ENCODE data around the gene EGLN3. TPM values are rescaled to one million over a fixed set of nuclear protein-coding genes. Genes with fewer than 3 reads are reported as not detected.
"Not testable (repeated sequence)": the region's sequence is repeated elsewhere in the genome, so short reads cannot be mapped to it uniquely, and the experiment has no call there.

EGLN3 gene
- total RNA-seq, 2 experiments from 2014 or later: 12.8 to 14.4 TPM

GRCh38 chr14:33926967-33927366 lies 23.9 kb downstream of the EGLN3 start:
- H3K4me3 Mint-ChIP-seq; H3K27ac Mint-ChIP-seq; POLR2A ChIA-PET; H3K9me3 Mint-ChIP-seq; DNase-seq; H3K4me1 Mint-ChIP-seq; H3K27me3 Mint-ChIP-seq; ATAC-seq (ENCODE audit: low read depth); H3K36me3 Mint-ChIP-seq: not testable (repeated sequence)

DNA sequence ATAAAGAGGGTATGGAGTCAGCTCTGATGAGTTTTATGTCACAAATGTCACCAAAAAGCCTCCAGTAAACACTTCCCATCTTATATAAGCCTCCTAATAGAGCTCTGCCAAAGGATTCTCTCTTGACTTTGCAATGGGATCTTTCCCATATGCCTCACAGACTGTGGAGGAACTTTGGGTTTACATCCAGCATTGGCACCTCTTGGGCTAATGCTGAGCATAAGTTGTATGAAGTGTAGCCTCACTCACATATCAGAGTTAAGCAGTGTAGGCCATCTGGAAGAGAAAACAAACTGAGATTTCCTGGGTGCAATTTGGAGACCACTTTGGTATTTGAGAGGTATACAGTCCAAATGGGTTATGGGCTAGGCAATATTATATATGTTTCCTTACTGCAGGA lies 24.9 kb downstream of the EGLN3 start:
- DNase-seq (no peak), ATAC-seq (ENCODE audit: low read depth) (no peak)
- Mint-ChIP-seq H3K9me3 (peaks cover 5% of the 10 kb centered on the region), H3K27me3 (no peaks in the 10 kb centered on the region), H3K4me3 (no peak overlapping the region), H3K36me3 (peaks cover 9% of the 10 kb centered on the region), H3K4me1 (peaks cover 2% of the 10 kb centered on the region), H3K27ac (no peak overlapping the region)
- POLR2A ChIA-PET: no interaction called here

GRCh38 chr14:33925235-33925634 lies 25.6 kb downstream of the EGLN3 start:
- POLR2A ChIA-PET: no interaction called here
- Mint-ChIP-seq H3K36me3 (peaks cover 9% of the 10 kb centered on the region), H3K9me3 (peaks cover 5% of the 10 kb centered on the region), H3K27me3 (no peaks in the 10 kb centered on the region), H3K4me3 (no peak overlapping the region), H3K4me1 (peaks cover 2% of the 10 kb centered on the region), H3K27ac (no peak overlapping the region)
- no peak for ATAC-seq (ENCODE audit: low read depth)
- no peak for DNase-seq

- Mint-ChIP-seq H3K36me3 (peaks cover 9% of the 10 kb centered on the region), H3K9me3 (peaks cover 5% of the 10 kb centered on the region), H3K4me1 (no peaks in the 10 kb centered on the region), H3K4me3 (no peak overlapping the region), H3K27ac (no peak overlapping the region), H3K27me3 (no peaks in the 10 kb centered on the region)
- POLR2A ChIA-PET: no interaction called here
- no peak for DNase-seq
- ATAC-seq (ENCODE audit: low read depth): no peak
Observed at GRCh38 chr14:33924566-33925100, 26.2 kb downstream of the EGLN3 start.

DNA sequence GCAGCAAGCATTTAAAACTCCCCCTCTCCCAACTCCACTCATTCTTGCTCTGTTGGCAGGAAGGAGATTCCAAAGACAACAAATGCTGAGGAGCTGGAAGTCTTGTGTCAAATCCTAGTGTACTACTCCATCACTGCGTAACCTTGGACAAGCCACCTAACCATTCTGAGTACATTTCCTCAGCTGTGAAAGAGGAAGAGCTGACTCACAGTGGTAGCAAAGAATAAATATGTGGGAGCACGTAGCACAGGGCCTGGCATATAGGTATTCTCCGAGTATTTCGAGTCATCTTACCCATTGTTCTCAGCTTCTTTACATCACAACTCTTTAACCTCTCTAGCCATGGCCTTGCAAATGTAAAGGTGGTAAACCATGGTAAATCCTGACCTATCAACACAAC lies 28.7 kb downstream of the EGLN3 start:
- no peak for DNase-seq
- H3K4me3 Mint-ChIP-seq: no peak overlapping the region
- no peaks in the 10 kb centered on the region for H3K27me3 Mint-ChIP-seq
- H3K9me3 Mint-ChIP-seq: peaks cover 5% of the 10 kb centered on the region
- no peak for ATAC-seq (ENCODE audit: low read depth)
- POLR2A ChIA-PET: no interaction called here
- H3K27ac Mint-ChIP-seq: no peak overlapping the region
- peaks cover 9% of the 10 kb centered on the region for H3K36me3 Mint-ChIP-seq
- H3K4me1 Mint-ChIP-seq: no peaks in the 10 kb centered on the region

GRCh38 chr14:33918256-33918655 lies 32.6 kb downstream of the EGLN3 start:
- Mint-ChIP-seq H3K4me3 (no peak overlapping the region), H3K27ac (no peak overlapping the region), H3K36me3 (peaks cover 1% of the 10 kb centered on the region), H3K27me3 (peaks cover 2% of the 10 kb centered on the region), H3K9me3 (peaks cover 3% of the 10 kb centered on the region), H3K4me1 (no peaks in the 10 kb centered on the region)
- ATAC-seq (ENCODE audit: low read depth) (no peak), DNase-seq (no peak)
- POLR2A ChIA-PET: no interaction called here

DNA sequence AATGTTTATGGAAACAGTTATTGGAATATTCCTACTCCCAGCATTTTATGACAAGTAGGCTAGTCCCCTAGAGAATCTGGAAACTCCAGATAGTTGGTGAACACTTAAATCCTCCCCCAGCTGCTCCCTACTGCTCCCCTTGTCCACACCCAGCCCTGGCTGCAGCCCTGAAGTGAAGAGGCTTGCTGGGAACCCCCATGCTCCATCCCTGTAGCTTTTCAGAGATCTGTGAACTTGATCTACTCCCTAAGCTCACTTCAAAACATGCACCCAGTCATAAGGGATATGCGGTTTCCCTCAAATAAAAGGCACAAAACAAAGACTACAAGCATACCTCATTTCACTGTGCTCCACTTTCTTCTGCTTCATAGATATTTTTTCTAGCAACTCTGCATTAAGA lies 33.2 kb downstream of the EGLN3 start:
- POLR2A ChIA-PET: no interaction called here
- peaks cover 2% of the 10 kb centered on the region for H3K27me3 Mint-ChIP-seq
- H3K9me3 Mint-ChIP-seq: peaks cover 3% of the 10 kb centered on the region
- DNase-seq: no peak
- H3K4me3 Mint-ChIP-seq: no peak overlapping the region
- ATAC-seq (ENCODE audit: low read depth): no peak
- no peak overlapping the region for H3K27ac Mint-ChIP-seq
- peaks cover 1% of the 10 kb centered on the region for H3K36me3 Mint-ChIP-seq
- no peaks in the 10 kb centered on the region for H3K4me1 Mint-ChIP-seq

GRCh38 chr14:33916663-33917565 lies 34.0 kb downstream of the EGLN3 start:
- POLR2A ChIA-PET: no interaction called here
- peaks cover 1% of the 10 kb centered on the region for H3K36me3 Mint-ChIP-seq
- no peak for DNase-seq

DNA sequence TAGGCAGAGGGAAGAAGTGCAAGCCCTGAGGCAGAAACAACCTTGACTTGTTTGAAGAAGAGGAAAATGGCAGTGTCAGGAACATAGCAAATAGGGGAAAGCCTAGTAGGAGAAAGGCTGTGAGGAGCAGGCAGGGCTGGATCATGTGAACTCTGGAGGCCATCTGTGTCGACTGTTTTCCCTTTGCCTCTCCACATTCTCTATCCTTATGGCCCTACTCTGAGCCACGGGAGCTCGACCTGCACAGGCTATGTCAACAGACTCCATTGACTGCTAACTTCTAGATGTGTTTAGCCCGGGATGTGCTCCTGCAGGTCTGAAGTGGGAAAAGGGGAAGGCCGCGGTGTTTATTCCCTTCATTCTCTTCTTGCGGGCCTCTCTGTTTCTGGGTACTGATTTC lies 35.2 kb downstream of the EGLN3 start:
- no peak for DNase-seq
- Mint-ChIP-seq H3K27ac (no peak overlapping the region), H3K36me3 (peaks cover 1% of the 10 kb centered on the region), H3K4me1 (no peaks in the 10 kb centered on the region), H3K4me3 (no peak overlapping the region), H3K9me3 (peaks cover 3% of the 10 kb centered on the region), H3K27me3 (peaks cover 2% of the 10 kb centered on the region)
- POLR2A ChIA-PET: no interaction called here
- ATAC-seq (ENCODE audit: low read depth): no peak

More at GRCh38 chr14:33916663-33917565, 34.0 kb downstream of the EGLN3 start:
- Mint-ChIP-seq H3K27ac (no peak overlapping the region), H3K27me3 (peaks cover 2% of the 10 kb centered on the region), H3K4me3 (no peak overlapping the region), H3K9me3 (peaks cover 3% of the 10 kb centered on the region), H3K4me1 (no peaks in the 10 kb centered on the region)
- ATAC-seq (ENCODE audit: low read depth): no peak

- Mint-ChIP-seq H3K9me3 (peaks cover 3% of the 10 kb centered on the region), H3K36me3 (peaks cover 1% of the 10 kb centered on the region), H3K4me3 (no peak overlapping the region), H3K27ac (no peak overlapping the region), H3K27me3 (peaks cover 2% of the 10 kb centered on the region), H3K4me1 (no peaks in the 10 kb centered on the region)
- ATAC-seq (ENCODE audit: low read depth) (no peak), DNase-seq (no peak)
- POLR2A ChIA-PET: no interaction called here
Observed at GRCh38 chr14:33914676-33915516, 36.0 kb downstream of the EGLN3 start.

- peaks cover 12% of the 10 kb centered on the region for H3K27me3 Mint-ChIP-seq
- H3K9me3 Mint-ChIP-seq: no peaks in the 10 kb centered on the region
- no peak overlapping the region for H3K27ac Mint-ChIP-seq
- DNase-seq (no peak), ATAC-seq (ENCODE audit: low read depth) (no peak)
- no peak overlapping the region for H3K4me3 Mint-ChIP-seq
- no peaks in the 10 kb centered on the region for H3K36me3 Mint-ChIP-seq
- POLR2A ChIA-PET: no interaction called here
- H3K4me1 Mint-ChIP-seq: no peaks in the 10 kb centered on the region
Observed at GRCh38 chr14:33911046-33911445, 39.8 kb downstream of the EGLN3 start.

- no peak for ATAC-seq (ENCODE audit: low read depth)
- Mint-ChIP-seq H3K4me3 (no peak overlapping the region), H3K36me3 (no peaks in the 10 kb centered on the region), H3K4me1 (no peaks in the 10 kb centered on the region), H3K9me3 (no peaks in the 10 kb centered on the region), H3K27ac (no peak overlapping the region), H3K27me3 (peaks cover 14% of the 10 kb centered on the region)
- no peak for DNase-seq
- POLR2A ChIA-PET: no interaction called here
Observed at GRCh38 chr14:33910435-33910834, 40.4 kb downstream of the EGLN3 start.

DNA sequence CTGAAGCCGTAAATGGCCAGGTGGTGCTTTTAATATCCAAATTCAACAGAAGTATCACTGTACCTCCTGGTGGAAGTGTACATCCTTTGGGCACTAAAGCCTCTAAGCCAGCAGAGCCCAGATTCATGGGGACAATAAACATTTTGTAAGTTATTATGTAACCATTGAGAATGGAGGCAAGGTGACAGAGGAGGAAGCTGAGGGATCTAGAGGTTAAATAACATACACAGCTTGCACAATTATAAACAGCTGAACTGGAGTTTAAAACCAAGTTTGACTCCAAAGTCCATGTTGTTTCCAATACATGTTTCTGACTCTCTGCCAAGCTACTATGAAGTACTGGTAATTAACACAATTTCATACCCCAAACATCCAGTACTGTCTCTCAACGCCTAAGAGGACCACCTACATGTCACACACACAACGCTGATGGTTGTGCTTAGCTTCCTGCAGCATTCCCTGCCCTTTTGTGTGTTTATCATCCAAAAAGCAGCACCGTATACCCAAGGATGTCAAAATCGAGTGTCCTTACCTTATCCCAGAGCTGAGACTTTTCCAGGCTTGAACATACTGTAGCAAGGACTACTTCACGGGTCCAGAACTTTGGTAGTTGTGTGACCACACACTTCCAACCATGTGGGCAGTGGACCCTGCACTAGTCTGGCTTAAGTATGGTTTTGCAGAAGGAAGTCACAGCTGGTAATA lies 41.3 kb downstream of the EGLN3 start:
- Mint-ChIP-seq H3K36me3 (no peaks in the 10 kb centered on the region), H3K27me3 (peaks cover 23% of the 10 kb centered on the region), H3K4me3 (no peak overlapping the region), H3K4me1 (no peaks in the 10 kb centered on the region), H3K9me3 (no peaks in the 10 kb centered on the region), H3K27ac (no peak overlapping the region)
- DNase-seq (no peak), ATAC-seq (ENCODE audit: low read depth) (no peak)
- POLR2A ChIA-PET: no interaction called here
